GM19025 (cell line): ENCODE measurements around the gene PLGRKT.
A peak's percentile ranks its signal among the peaks of the same experiment; 100 is the strongest.
"Not testable (repeated sequence)": the region's sequence is repeated elsewhere in the genome, so short reads cannot be mapped to it uniquely, and the experiment has no call there.

Experiments used
- ATAC-seq: cut with Tn5 transposase; IDR thresholded peaks from one replicate; pipeline ENCODE4 v1.9.1; 2021; ENCODE audit warnings: mild to moderate bottlenecking, low read depth, moderate library complexity; ENCODE audit not compliant: unreplicated experiment

Gene PLGRKT

GRCh38 chr9:5392285-5392684, 45.4 kb downstream of the PLGRKT start:
- ATAC-seq, result no peak

GRCh38 chr9:5389109-5389732, 48.5 kb downstream of the PLGRKT start:
- peak; percentile 65 for ATAC-seq

GRCh38 chr9:5388026-5388819, 49.5 kb downstream of the PLGRKT start:
- ATAC-seq, result no peak

- no peak for ATAC-seq
Measured at GRCh38 chr9:5384436-5384835, 53.3 kb downstream of the PLGRKT start.

- no peak for ATAC-seq
Measured at GRCh38 chr9:5382479-5382878, 55.2 kb downstream of the PLGRKT start.

- no peak for ATAC-seq
Measured at GRCh38 chr9:5375790-5376477, 61.8 kb downstream of the PLGRKT start.

- ATAC-seq, result no peak
Measured at GRCh38 chr9:5375091-5375490, 62.6 kb downstream of the PLGRKT start.

GRCh38 chr9:5364294-5365024, 73.3 kb downstream of the PLGRKT start:
- peak; percentile 98 for ATAC-seq

- no peak for ATAC-seq
Measured at GRCh38 chr9:5361326-5362010, 76.3 kb downstream of the PLGRKT start.

- ATAC-seq, result no peak
Measured at GRCh38 chr9:5360341-5360740, 77.4 kb downstream of the PLGRKT start.

GRCh38 chr9:5357431-5358105, 80.2 kb downstream of the PLGRKT start:
- ATAC-seq, result no peak

- no peak for ATAC-seq
Measured at GRCh38 chr9:5355817-5356216, 81.9 kb downstream of the PLGRKT start.

- ATAC-seq, result no peak
Measured at GRCh38 chr9:5355226-5355625, 82.5 kb downstream of the PLGRKT start.

- no peak for ATAC-seq
Measured at GRCh38 chr9:5354184-5354583, 83.5 kb downstream of the PLGRKT start.

GRCh38 chr9:5352637-5353248, 85.0 kb downstream of the PLGRKT start:
- no peak for ATAC-seq

GRCh38 chr9:5338992-5339981, 98.4 kb downstream of the PLGRKT start, which contains the start of gene RLN1:
Gene RLN1 (minus strand): TSS chr9:5339876. CDS start chr9:5339746, 130 bp downstream.
- peak; percentile 100 for ATAC-seq

GRCh38 chr9:5336688-5337087, 101.0 kb downstream of the PLGRKT start:
- ATAC-seq, result no peak

- not testable (repeated sequence) for ATAC-seq
Measured at GRCh38 chr9:5331276-5331675, 106.4 kb downstream of the PLGRKT start.
